K562 (cell line): ENCODE results near the gene CCN5. TPM values are rescaled to one million over a fixed set of nuclear protein-coding genes. Genes with fewer than 3 reads are reported as not detected.

ENCODE experiments used
- ATAC-seq: fragments of 200-7000 bp; cut with Tn5 transposase; 3 replicates; pipeline ENCODE4 v1.9.1; 2020; ENCODE audit warnings: moderate library complexity
- BruUV-seq: library from RNA; stranded (reverse); fragments of 400-500 nt; replicated peaks from 2 replicates; lab custom pipeline; 2021; lab: Mats Ljungman, UMichigan
- CTCF ChIA-PET: fragments of 300-600 bp; formaldehyde crosslinking; extraction: SDS; loops from one replicate; lab custom pipeline; 2021; ENCODE audit warnings: low intra/inter-chr PET ratio; lab: Yijun Ruan, JAX
- POLR2A ChIA-PET: fragments of 300-600, 350-650 bp; sonication (Branson Sonifier 250); formaldehyde crosslinking; extraction: SDS; loops from one replicate; lab custom pipeline; 2021; ENCODE audit warnings: antibody characterized with exemption, inconsistent platforms; lab: Yijun Ruan, JAX
- DNase-seq, 4 experiments: peaks; one replicate each; pipeline versions ENCODE4 v3.0.0 to v3.0.0-alpha.2; 2011 to 2018; ENCODE audit warnings: low spot score in 3 of 4, mixed read lengths in 3 of 4; ENCODE audit errors: extremely low read depth in 1 of 4
- FAIRE-seq: peaks from 2 replicates; lab custom pipeline; 2011; peaks lifted over from hg19 to GRCh38; lab: Jason Lieb, UNC
- H2AFZ ChIP-seq: 2 replicates; pipeline ENCODE4 v1.6.0; 2011; ENCODE audit warnings: low read depth, low read length, control low read depth, inconsistent platforms
- H3K27ac ChIP-seq: fragments of 200-600 bp; 3 replicates; pipeline ENCODE4 v1.8.0; 2011; ENCODE audit warnings: low read depth, mild to moderate bottlenecking, control low read depth, inconsistent platforms, low read length, moderate library complexity, mixed read lengths; ENCODE audit errors: extremely low read depth
- H3K27me3 ChIP-seq, 2 experiments: fragments of 300-600 bp in 1 of 2; 2 replicates in 1 of 2; 3 replicates in 1 of 2; pipeline versions ENCODE4 v1.6.0 to v1.8.0; 2011; ENCODE audit warnings: inconsistent platforms in 2 of 2, low read length in 2 of 2, mild to moderate bottlenecking in 1 of 2, mixed read lengths in 1 of 2, moderate library complexity in 1 of 2; ENCODE audit not compliant: control insufficient read depth in 2 of 2, insufficient read depth in 2 of 2
- H3K36me3 ChIP-seq: fragments of 300-600 bp; 3 replicates; pipeline ENCODE4 v1.8.0; 2011; ENCODE audit warnings: mild to moderate bottlenecking, low read length, inconsistent platforms; ENCODE audit not compliant: control insufficient read depth, insufficient read depth
- H3K4me1 ChIP-seq, 2 experiments: fragments of 200-600 bp in 1 of 2; replicated peaks in 1 of 2; 2 replicates in 1 of 2; 3 replicates in 1 of 2; pipeline versions ENCODE4 v1.5.1 to v1.8.0; 2011; ENCODE audit warnings: inconsistent platforms in 2 of 2, low read length in 2 of 2, mild to moderate bottlenecking in 1 of 2, mixed read lengths in 1 of 2, moderate library complexity in 1 of 2; ENCODE audit not compliant: control insufficient read depth in 2 of 2, insufficient read depth in 2 of 2
- H3K4me2 ChIP-seq: 2 replicates; pipeline ENCODE4 v1.6.1; 2011; ENCODE audit warnings: low read length, control low read depth, inconsistent platforms, mixed read lengths; ENCODE audit not compliant: insufficient read depth
- H3K4me3 ChIP-seq: fragments of 200-600 bp; sonication (generic), shearing (Covaris generic); 2 replicates; pipeline ENCODE4 v1.5.1; 2016; ENCODE audit warnings: control low read depth, inconsistent platforms
- H3K79me2 ChIP-seq: fragments of 200-600 bp; 3 replicates; pipeline ENCODE4 v1.8.0; 2011; ENCODE audit warnings: low read length, inconsistent platforms; ENCODE audit not compliant: control insufficient read depth, insufficient read depth
- H3K9ac ChIP-seq, 2 experiments: 2 replicates each; pipeline versions ENCODE4 v1.6.0 to v1.6.1; 2011; ENCODE audit warnings: low read depth in 2 of 2, low read length in 2 of 2, control low read depth in 1 of 2, inconsistent platforms in 1 of 2, mild to moderate bottlenecking in 1 of 2, mixed read lengths in 1 of 2; ENCODE audit not compliant: insufficient read depth in 1 of 2
- H3K9me1 ChIP-seq: one replicate; pipeline ENCODE4 v1.6.0; 2011; ENCODE audit warnings: inconsistent platforms, mild to moderate bottlenecking, low read length, moderate library complexity; ENCODE audit not compliant: control insufficient read depth, insufficient read depth
- H3K9me3 ChIP-seq: replicated peaks from 2 replicates; pipeline ENCODE4 v1.5.1; 2011; ENCODE audit warnings: low read depth, low read length, inconsistent platforms; ENCODE audit not compliant: control insufficient read depth, insufficient read depth
- H4K20me1 ChIP-seq: replicated peaks from 2 replicates; pipeline ENCODE4 v1.6.1; 2011; ENCODE audit warnings: low read length, inconsistent platforms, mixed read lengths; ENCODE audit not compliant: control insufficient read depth, insufficient read depth
- CHD2 ChIP-seq: IDR thresholded peaks from 2 replicates; pipeline ENCODE4 v1.6.1; 2011; ENCODE audit warnings: low read depth, low read length
- ELF1 ChIP-seq: fragments of 200-800 bp; sonication (Bioruptor generic); IDR thresholded peaks from 2 replicates; pipeline ENCODE4 v1.6.1; 2016; ENCODE audit warnings: missing genetic modification characterization, missing compliant biosample characterization
- ELF4 ChIP-seq: fragments of 450-650 bp; formaldehyde crosslinking; IDR thresholded peaks from 2 replicates; pipeline ENCODE4 v1.4.0; 2022; ENCODE audit warnings: missing genetic modification characterization
- FOXP1 ChIP-seq: sonication (generic); formaldehyde crosslinking; IDR thresholded peaks from 2 replicates; pipeline ENCODE4 v1.8.0; 2022; ENCODE audit warnings: mild to moderate bottlenecking, missing genetic modification reagents
- FUS ChIP-seq: fragments of 200-400 bp; formaldehyde crosslinking; optimal IDR thresholded peaks from 2 replicates; pipeline ENCODE3; 2017; ENCODE audit warnings: low read depth, low read length
- GATAD2A ChIP-seq: fragments of 450-650 bp; IDR thresholded peaks from 2 replicates; pipeline ENCODE4 v1.6.1; 2017
- NCOA6 ChIP-seq: fragments of 450-650 bp; IDR thresholded peaks from 2 replicates; pipeline ENCODE4 v1.6.1; 2017; ENCODE audit warnings: mild to moderate bottlenecking
- PHF20 ChIP-seq: fragments of 450-650 bp; IDR thresholded peaks from 2 replicates; pipeline ENCODE4 v1.6.1; 2018; ENCODE audit not compliant: partially characterized antibody
- PHF8 ChIP-seq: fragments of 200-600 bp; sonication (generic); IDR thresholded peaks from 2 replicates; pipeline ENCODE4 v1.6.1; 2012; ENCODE audit warnings: mixed run types, mild to moderate bottlenecking, inconsistent platforms, low read length, moderate library complexity, borderline replicate concordance
- SP2 ChIP-seq: IDR thresholded peaks from 2 replicates; pipeline ENCODE4 v1.6.1; 2011; ENCODE audit warnings: mild to moderate bottlenecking, low read depth, low read length, moderate library complexity; ENCODE audit not compliant: poor library complexity, severe bottlenecking; ENCODE audit errors: extremely low read depth
- WGBS: fragments of 100-300 bp; shearing (Covaris generic); methylation state at CpG from one replicate; pipeline ENCODE4 v1.1.6; 2016; ENCODE audit warnings: low coverage, mixed read lengths; ENCODE audit not compliant: insufficient coverage; ENCODE audit errors: missing lambda C conversion rate; 5-methylcytosine and 5-hydroxymethylcytosine counted together
- in situ Hi-C: fragments of 300-500 bp; cut with MboI; formaldehyde crosslinking; loops from 4 replicates; pipeline ENCODE4 v1.15.0; 2018; ENCODE audit warnings: inconsistent platforms, mixed read lengths
- intact Hi-C: fragments of 100-400 bp; cut with micrococcal nuclease; formaldehyde crosslinking; loops from 2 replicates; pipeline ENCODE4 v1.14.2; 2022
- polyA plus RNA-seq, 8 experiments: library from polyadenylated mRNA; depleted of rRNA in 4 of 8; stranded (reverse) in 5 of 8; unstranded in 3 of 8; fragments of >200 nt; fragmentation: Nextera tagmentation in 2 of 8; fragmentation: Illumina TruSeq in 1 of 8; extraction: Ambion mirVana in 2 of 8; extraction: Trizol in 1 of 8; gene quantifications; 2 replicates each; pipeline versions ENCODE4 v1.2.1 to v1.2.3, GENCODE V29; 2011 to 2014; ENCODE audit warnings: inconsistent platforms in 1 of 8, missing spikeins in 1 of 8
- total RNA-seq, 7 experiments: library from RNA; depleted of rRNA in 6 of 7; stranded (reverse); fragments of >200 nt in 6 of 7; fragmentation: Illumina TruSeq in 2 of 7; extraction: Trizol in 2 of 7; gene quantifications; 2 replicates each; pipeline versions ENCODE4 v1.2.1 to v1.2.3, GENCODE V29; 2011 to 2021; ENCODE audit warnings: low replicate concordance in 1 of 7
- TF ChIP-seq, protein P1 (sequence below): fragments of 250-450 bp; sonication (Bioruptor Pico); IDR thresholded peaks from 2 replicates; pipeline ENCODE4 v1.8.0; 2022; ENCODE audit warnings: moderate library complexity, mild to moderate bottlenecking, inconsistent platforms
- TF ChIP-seq, protein P2 (sequence below): fragments of 450-650 bp; IDR thresholded peaks from 2 replicates; pipeline ENCODE4 v1.6.1; 2017; ENCODE audit warnings: antibody characterized with exemption, mild to moderate bottlenecking

Gene CCN5
- total and polyA plus RNA-seq, 9 of the 15 experiments (the other 6 are each of a cell fraction or from before 2014, with no cell fraction given): not detected

- no peak overlapping the region for H3K27ac ChIP-seq
- no peak for TF ChIP-seq FUS
- no peak for TF ChIP-seq SP2
- TF ChIP-seq PHF20: no peak
- TF ChIP-seq ELF4 (CRISPR knock-in tag): no peak
- TF ChIP-seq, protein P1, sequence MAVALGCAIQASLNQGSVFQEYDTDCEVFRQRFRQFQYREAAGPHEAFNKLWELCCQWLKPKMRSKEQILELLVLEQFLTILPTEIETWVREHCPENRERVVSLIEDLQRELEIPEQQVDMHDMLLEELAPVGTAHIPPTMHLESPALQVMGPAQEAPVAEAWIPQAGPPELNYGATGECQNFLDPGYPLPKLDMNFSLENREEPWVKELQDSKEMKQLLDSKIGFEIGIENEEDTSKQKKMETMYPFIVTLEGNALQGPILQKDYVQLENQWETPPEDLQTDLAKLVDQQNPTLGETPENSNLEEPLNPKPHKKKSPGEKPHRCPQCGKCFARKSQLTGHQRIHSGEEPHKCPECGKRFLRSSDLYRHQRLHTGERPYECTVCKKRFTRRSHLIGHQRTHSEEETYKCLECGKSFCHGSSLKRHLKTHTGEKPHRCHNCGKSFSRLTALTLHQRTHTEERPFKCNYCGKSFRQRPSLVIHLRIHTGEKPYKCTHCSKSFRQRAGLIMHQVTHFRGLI: no peak
- TF ChIP-seq CHD2: no peak
- TF ChIP-seq PHF8: no peak
- no peak for TF ChIP-seq NCOA6
- TF ChIP-seq GATAD2A: no peak
- TF ChIP-seq ELF1: no peak
- TF ChIP-seq, protein P2, sequence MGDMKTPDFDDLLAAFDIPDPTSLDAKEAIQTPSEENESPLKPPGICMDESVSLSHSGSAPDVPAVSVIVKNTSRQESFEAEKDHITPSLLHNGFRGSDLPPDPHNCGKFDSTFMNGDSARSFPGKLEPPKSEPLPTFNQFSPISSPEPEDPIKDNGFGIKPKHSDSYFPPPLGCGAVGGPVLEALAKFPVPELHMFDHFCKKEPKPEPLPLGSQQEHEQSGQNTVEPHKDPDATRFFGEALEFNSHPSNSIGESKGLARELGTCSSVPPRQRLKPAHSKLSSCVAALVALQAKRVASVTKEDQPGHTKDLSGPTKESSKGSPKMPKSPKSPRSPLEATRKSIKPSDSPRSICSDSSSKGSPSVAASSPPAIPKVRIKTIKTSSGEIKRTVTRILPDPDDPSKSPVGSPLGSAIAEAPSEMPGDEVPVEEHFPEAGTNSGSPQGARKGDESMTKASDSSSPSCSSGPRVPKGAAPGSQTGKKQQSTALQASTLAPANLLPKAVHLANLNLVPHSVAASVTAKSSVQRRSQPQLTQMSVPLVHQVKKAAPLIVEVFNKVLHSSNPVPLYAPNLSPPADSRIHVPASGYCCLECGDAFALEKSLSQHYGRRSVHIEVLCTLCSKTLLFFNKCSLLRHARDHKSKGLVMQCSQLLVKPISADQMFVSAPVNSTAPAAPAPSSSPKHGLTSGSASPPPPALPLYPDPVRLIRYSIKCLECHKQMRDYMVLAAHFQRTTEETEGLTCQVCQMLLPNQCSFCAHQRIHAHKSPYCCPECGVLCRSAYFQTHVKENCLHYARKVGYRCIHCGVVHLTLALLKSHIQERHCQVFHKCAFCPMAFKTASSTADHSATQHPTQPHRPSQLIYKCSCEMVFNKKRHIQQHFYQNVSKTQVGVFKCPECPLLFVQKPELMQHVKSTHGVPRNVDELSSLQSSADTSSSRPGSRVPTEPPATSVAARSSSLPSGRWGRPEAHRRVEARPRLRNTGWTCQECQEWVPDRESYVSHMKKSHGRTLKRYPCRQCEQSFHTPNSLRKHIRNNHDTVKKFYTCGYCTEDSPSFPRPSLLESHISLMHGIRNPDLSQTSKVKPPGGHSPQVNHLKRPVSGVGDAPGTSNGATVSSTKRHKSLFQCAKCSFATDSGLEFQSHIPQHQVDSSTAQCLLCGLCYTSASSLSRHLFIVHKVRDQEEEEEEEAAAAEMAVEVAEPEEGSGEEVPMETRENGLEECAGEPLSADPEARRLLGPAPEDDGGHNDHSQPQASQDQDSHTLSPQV: no peak
- no peak for TF ChIP-seq FOXP1 (CRISPR knock-in tag)
- no peaks in the 10 kb centered on the region for H3K9me1 ChIP-seq
- no peak overlapping the region for H3K4me2 ChIP-seq
- DNase-seq: no peak
- no peak overlapping the region for H2AFZ ChIP-seq
- intact Hi-C loops: no loop called here
- H4K20me1 ChIP-seq: 0 out of 2 replicates have a peak, but pooled peaks cover 3% of the 10 kb centered on the region
- H3K9ac ChIP-seq: no peak overlapping the region
- no peak for FAIRE-seq
- ChIA-PET POLR2A (interaction anchor here (0.6 kb wide), 1 partner anchor 10 kb away, joined by 3 read pairs; no protein-coding TSS in a partner anchor), CTCF (no interaction called here)
- no peaks in the 10 kb centered on the region for H3K79me2 ChIP-seq
- BruUV-seq: no TSS peak
- H3K9me3 ChIP-seq: no peaks in the 10 kb centered on the region
- H3K4me3 ChIP-seq: no peak overlapping the region
- peaks cover 0 to 15% of the 10 kb centered on the region in 2 experiments; a peak in 4 of 5 replicates for H3K27me3 ChIP-seq
- WGBS: 0% methylated on average over 10 of the region's 10 CpGs
- no peaks in the 10 kb centered on the region for H3K36me3 ChIP-seq
- no peak for ATAC-seq
- in situ Hi-C loops: no loop called here
- H3K4me1 ChIP-seq: no peaks in the 10 kb centered on the region
These were observed 58.1 kb downstream of the CCN5 start for GRCh38 chr20:44773070-44773829.
